ENCODE measurements around the gene ZNF318. TPM values are rescaled to one million over a fixed set of nuclear protein-coding genes. Genes with fewer than 3 reads are reported as not detected.

Gene ZNF318
- total RNA-seq, 1 donor from 2014 or later: 23.3 TPM

DNA sequence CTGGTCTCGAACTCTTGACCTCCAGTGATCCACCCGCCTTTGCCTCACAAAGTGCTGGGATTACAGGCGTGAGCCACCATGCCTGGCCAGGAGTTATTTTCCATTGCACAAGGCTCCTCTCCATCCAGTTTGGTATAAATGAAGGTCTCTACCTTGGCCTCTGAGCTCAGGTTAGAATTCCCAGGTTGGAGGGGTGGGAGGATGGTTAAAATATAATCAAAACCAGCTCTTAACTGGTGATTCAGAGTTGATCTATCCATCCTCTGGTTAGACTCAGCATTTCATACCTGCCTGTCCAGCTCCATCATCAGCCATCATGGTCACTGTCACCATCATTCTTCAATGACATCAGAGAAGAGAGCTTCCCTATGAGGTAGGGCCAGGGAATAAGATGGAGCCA, 74.0 kb downstream of the ZNF318 start:
- Mint-ChIP-seq H3K4me3 (no peak overlapping the region), H3K4me1 (ENCODE audit: unreplicated experiment) (no peaks in the 10 kb centered on the region), H3K27me3 (peaks cover 21% of the 10 kb centered on the region), H3K36me3 (no peaks in the 10 kb centered on the region), H3K27ac (no peak overlapping the region), H3K9me3 (no peaks in the 10 kb centered on the region)
- TF ChIP-seq CTCF (conservative IDR thresholded peaks at IDR 0.05): no peak
- DNase-seq (ENCODE audit: extremely low spot score, unreplicated experiment): no peak

DNA sequence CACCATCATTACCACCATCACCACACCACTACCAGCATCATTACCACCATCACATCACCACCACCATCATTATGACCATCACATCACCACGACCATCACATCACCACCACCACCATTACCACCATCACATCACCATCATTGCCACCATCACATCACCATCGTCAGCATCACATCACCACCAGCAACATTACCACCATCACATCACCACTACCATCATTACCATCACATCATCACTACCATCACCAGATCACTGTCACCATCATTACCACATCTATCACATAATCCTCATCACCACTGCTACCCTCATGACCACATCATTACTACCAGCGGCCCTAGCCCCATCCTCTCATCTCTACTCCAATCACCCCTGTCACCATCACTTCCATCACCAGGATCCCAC, 74.9 kb downstream of the ZNF318 start:
- Mint-ChIP-seq H3K4me3 (no peak overlapping the region), H3K9me3 (no peaks in the 10 kb centered on the region), H3K27me3 (peaks cover 20% of the 10 kb centered on the region), H3K4me1 (ENCODE audit: unreplicated experiment) (no peaks in the 10 kb centered on the region), H3K36me3 (no peaks in the 10 kb centered on the region), H3K27ac (no peak overlapping the region)
- TF ChIP-seq CTCF (conservative IDR thresholded peaks at IDR 0.05): no peak
- DNase-seq (ENCODE audit: extremely low spot score, unreplicated experiment): no peak

GRCh38 chr6:43293698-43294097, 75.7 kb downstream of the ZNF318 start:
- H3K9me3 Mint-ChIP-seq: no peaks in the 10 kb centered on the region
- DNase-seq (ENCODE audit: extremely low spot score, unreplicated experiment): no peak
- peaks cover 21% of the 10 kb centered on the region for H3K27me3 Mint-ChIP-seq
- H3K27ac Mint-ChIP-seq: no peak overlapping the region
- no peak for TF ChIP-seq CTCF (conservative IDR thresholded peaks at IDR 0.05)
- H3K4me3 Mint-ChIP-seq: no peak overlapping the region
- no peaks in the 10 kb centered on the region for H3K4me1 Mint-ChIP-seq (ENCODE audit: unreplicated experiment)
- no peaks in the 10 kb centered on the region for H3K36me3 Mint-ChIP-seq

GRCh38 chr6:43292763-43293318, 76.6 kb downstream of the ZNF318 start:
- no peak overlapping the region for H3K27ac Mint-ChIP-seq
- no peak overlapping the region for H3K4me3 Mint-ChIP-seq
- H3K27me3 Mint-ChIP-seq: peaks cover 20% of the 10 kb centered on the region
- TF ChIP-seq CTCF (conservative IDR thresholded peaks at IDR 0.05): no peak
- no peaks in the 10 kb centered on the region for H3K4me1 Mint-ChIP-seq (ENCODE audit: unreplicated experiment)
- no peaks in the 10 kb centered on the region for H3K9me3 Mint-ChIP-seq
- no peaks in the 10 kb centered on the region for H3K36me3 Mint-ChIP-seq
- DNase-seq (ENCODE audit: extremely low spot score, unreplicated experiment): no peak

DNA sequence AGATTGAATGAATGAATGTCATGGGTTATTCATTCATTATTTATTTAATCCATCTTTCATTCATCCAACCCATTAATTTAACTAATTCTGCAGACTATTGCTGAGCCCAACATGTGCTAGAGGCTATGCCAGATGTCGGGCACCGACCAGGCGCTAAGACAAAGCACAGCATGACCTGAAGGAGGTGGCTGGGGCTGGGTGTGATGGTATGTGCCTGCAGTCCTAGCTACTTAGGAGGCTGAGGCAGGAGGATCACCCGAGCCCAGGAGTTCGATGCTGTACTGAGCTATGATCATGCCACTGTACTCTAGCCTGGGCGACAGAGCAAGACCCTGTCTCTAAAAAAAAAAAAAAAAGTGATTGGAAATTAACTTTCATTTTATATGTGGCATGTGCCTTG, 77.1 kb downstream of the ZNF318 start:
- no peak for DNase-seq (ENCODE audit: extremely low spot score, unreplicated experiment)
- Mint-ChIP-seq H3K4me1 (ENCODE audit: unreplicated experiment) (no peaks in the 10 kb centered on the region), H3K4me3 (no peak overlapping the region), H3K36me3 (no peaks in the 10 kb centered on the region), H3K27me3 (peaks cover 20% of the 10 kb centered on the region), H3K9me3 (no peaks in the 10 kb centered on the region), H3K27ac (no peak overlapping the region)
- TF ChIP-seq CTCF (conservative IDR thresholded peaks at IDR 0.05): no peak

DNA sequence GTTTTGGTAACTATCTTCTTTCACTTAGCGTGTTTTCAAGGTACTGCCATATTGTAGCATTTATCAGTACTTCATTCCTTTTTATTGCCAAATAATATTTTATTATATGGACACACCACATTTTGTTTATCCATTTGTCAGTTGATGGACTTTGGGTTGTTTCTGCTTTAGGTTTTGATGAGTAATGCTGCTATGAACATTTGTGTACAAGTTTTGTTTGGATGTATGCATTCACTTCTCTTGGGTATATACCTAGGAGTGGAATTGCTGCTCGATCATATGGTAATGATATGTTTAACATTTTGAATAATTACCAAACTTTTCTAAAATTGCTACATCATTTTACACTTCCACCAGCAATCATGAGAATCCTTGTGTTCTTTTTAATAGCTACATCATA, 77.7 kb downstream of the ZNF318 start:
- Mint-ChIP-seq H3K4me3 (no peak overlapping the region), H3K9me3 (no peaks in the 10 kb centered on the region), H3K27me3 (peaks cover 22% of the 10 kb centered on the region), H3K4me1 (ENCODE audit: unreplicated experiment) (peaks cover 3% of the 10 kb centered on the region), H3K36me3 (no peaks in the 10 kb centered on the region), H3K27ac (no peak overlapping the region)
- TF ChIP-seq CTCF (conservative IDR thresholded peaks at IDR 0.05): no peak
- DNase-seq (ENCODE audit: extremely low spot score, unreplicated experiment): no peak

Data from type B pancreatic cell (in vitro differentiated cells).